Glomerular endothelial cell (primary cell): ENCODE measurements around the gene RAP1A. TPM values are rescaled to one million over a fixed set of nuclear protein-coding genes. Genes with fewer than 3 reads are reported as not detected.
"Not testable (repeated sequence)": the region's sequence is repeated elsewhere in the genome, so short reads cannot be mapped to it uniquely, and the experiment has no call there.

Source experiments
- DNase-seq: peaks from one replicate; pipeline ENCODE4 v3.0.0-alpha.2; 2011; ENCODE audit warnings: low read depth, low spot score; ENCODE audit errors: extremely low read depth
- total RNA-seq: library from RNA; depleted of rRNA; stranded (reverse); fragments of >200 nt; gene quantifications from 2 replicates; pipeline ENCODE4 v1.2.3, GENCODE V29; 2015

RAP1A gene
- total RNA-seq, 1 donor from 2014 or later: 41.4 TPM

GRCh38 chr1:111734856-111735255, 115.3 kb downstream of the RAP1A start:
- DNase-seq: no peak

- DNase-seq: no peak
These were observed 115.7 kb downstream of the RAP1A start for GRCh38 chr1:111735321-111735720.

- no peak for DNase-seq
These were observed 116.4 kb downstream of the RAP1A start for GRCh38 chr1:111735858-111736544.

GRCh38 chr1:111736548-111737215, 117.1 kb downstream of the RAP1A start:
- no peak for DNase-seq

- no peak for DNase-seq
These were observed 117.9 kb downstream of the RAP1A start for GRCh38 chr1:111737216-111738132.

- no peak for DNase-seq
These were observed 118.5 kb downstream of the RAP1A start for GRCh38 chr1:111738133-111738435.

- no peak for DNase-seq
These were observed 119.0 kb downstream of the RAP1A start for GRCh38 chr1:111738436-111739193.

- DNase-seq: no peak
These were observed 119.8 kb downstream of the RAP1A start, which contains the start of gene INKA2 for GRCh38 chr1:111739194-111739924. Gene INKA2 (minus strand): TSS chr1:111739395. CDS start chr1:111739242, 153 bp downstream.

GRCh38 chr1:111739925-111740765, 120.6 kb downstream of the RAP1A start:
- no peak for DNase-seq

- DNase-seq: not testable (repeated sequence)
These were observed 122.7 kb downstream of the RAP1A start for GRCh38 chr1:111742292-111742691.

GRCh38 chr1:111742938-111743549, 123.5 kb downstream of the RAP1A start:
- DNase-seq: no peak

GRCh38 chr1:111743679-111744101, 124.1 kb downstream of the RAP1A start:
- no peak for DNase-seq

GRCh38 chr1:111745675-111746613, 126.4 kb downstream of the RAP1A start:
- no peak for DNase-seq

- no peak for DNase-seq
These were observed 127.0 kb downstream of the RAP1A start for GRCh38 chr1:111746614-111746999.

GRCh38 chr1:111747282-111747734, 127.7 kb downstream of the RAP1A start:
- DNase-seq: no peak

GRCh38 chr1:111747947-111748346, 128.4 kb downstream of the RAP1A start:
- no peak for DNase-seq

- no peak for DNase-seq
These were observed 130.0 kb downstream of the RAP1A start for GRCh38 chr1:111749628-111750027.
